MM.1S (cell line): ENCODE measurements around the gene ZNF277.

ENCODE experiments used
- DNase-seq: peaks from one replicate; pipeline ENCODE4 v3.0.0-alpha.2; 2015
- H2AFZ ChIP-seq: fragments of 300-600 bp; sonication (generic); 2 replicates; pipeline ENCODE4 v1.6.0; 2016; ENCODE audit warnings: antibody characterized with exemption, low read length
- H3F3A ChIP-seq: fragments of 300-600 bp; sonication (generic); 2 replicates; pipeline ENCODE4 v1.6.1; 2016; ENCODE audit warnings: mild to moderate bottlenecking, antibody characterized with exemption, low read length, moderate library complexity, mixed read lengths; ENCODE audit not compliant: insufficient read depth
- H3K27ac ChIP-seq: fragments of 300-600 bp; sonication (generic); 2 replicates; pipeline ENCODE4 v1.5.1; 2016; ENCODE audit warnings: mild to moderate bottlenecking, low read length
- H3K27me3 ChIP-seq: fragments of 300-600 bp; sonication (generic); replicated peaks from 2 replicates; pipeline ENCODE4 v1.6.0; 2016; ENCODE audit warnings: low read length; ENCODE audit not compliant: insufficient read depth
- H3K36me3 ChIP-seq: fragments of 300-600 bp; sonication (generic); replicated peaks from 2 replicates; pipeline ENCODE4 v1.6.1; 2016; ENCODE audit warnings: mild to moderate bottlenecking, low read length, mixed read lengths; ENCODE audit not compliant: insufficient read depth
- H3K4me1 ChIP-seq: fragments of 300-600 bp; sonication (generic); 2 replicates; pipeline ENCODE4 v1.6.1; 2016; ENCODE audit warnings: low read length, mixed read lengths
- H3K4me2 ChIP-seq: fragments of 300-600 bp; sonication (generic); 2 replicates; pipeline ENCODE4 v1.6.0; 2016; ENCODE audit warnings: low read depth, low read length
- H3K4me3 ChIP-seq: fragments of 300-600 bp; sonication (generic); 2 replicates; pipeline ENCODE4 v1.5.1; 2016; ENCODE audit warnings: low read length, mixed read lengths
- H3K79me2 ChIP-seq: fragments of 300-600 bp; sonication (generic); 2 replicates; pipeline ENCODE4 v1.6.1; 2016; ENCODE audit warnings: mixed run types, low read length, mixed read lengths
- H3K9ac ChIP-seq: fragments of 300-600 bp; sonication (generic); 2 replicates; pipeline ENCODE4 v1.6.1; 2016; ENCODE audit warnings: low read length, mixed read lengths
- H3K9me2 ChIP-seq: fragments of 300-600 bp; sonication (generic); replicated peaks from 2 replicates; pipeline ENCODE4 v1.6.1; 2016; ENCODE audit warnings: mild to moderate bottlenecking, low read length, mixed read lengths; ENCODE audit not compliant: insufficient read depth
- H3K9me3 ChIP-seq: fragments of 300-600 bp; sonication (generic); replicated peaks from 2 replicates; pipeline ENCODE4 v1.6.1; 2016; ENCODE audit warnings: mild to moderate bottlenecking, low read length, mixed read lengths; ENCODE audit not compliant: insufficient read depth
- H4K20me1 ChIP-seq: fragments of 300-600 bp; sonication (generic); 2 replicates; pipeline ENCODE4 v1.6.1; 2016; ENCODE audit warnings: mild to moderate bottlenecking, low read length, moderate library complexity, mixed read lengths; ENCODE audit not compliant: insufficient read depth
- EZH2 ChIP-seq: fragments of 300-600 bp; sonication (generic); optimal IDR thresholded peaks from 2 replicates; pipeline ENCODE3; 2017; ENCODE audit warnings: low read depth, mild to moderate bottlenecking, antibody characterized with exemption, low read length, mixed read lengths
- EZH2phosphoT487 ChIP-seq: fragments of 300-600 bp; sonication (generic); IDR thresholded peaks from 2 replicates; pipeline ENCODE4 v1.6.1; 2018; ENCODE audit warnings: antibody characterized with exemption, low read length
- TF ChIP-seq, protein P1 (sequence below): fragments of 300-600 bp; sonication (generic); IDR thresholded peaks from 2 replicates; pipeline ENCODE4 v1.5.1; 2016; ENCODE audit warnings: antibody characterized with exemption, low read length, mixed read lengths

Gene ZNF277

DNA sequence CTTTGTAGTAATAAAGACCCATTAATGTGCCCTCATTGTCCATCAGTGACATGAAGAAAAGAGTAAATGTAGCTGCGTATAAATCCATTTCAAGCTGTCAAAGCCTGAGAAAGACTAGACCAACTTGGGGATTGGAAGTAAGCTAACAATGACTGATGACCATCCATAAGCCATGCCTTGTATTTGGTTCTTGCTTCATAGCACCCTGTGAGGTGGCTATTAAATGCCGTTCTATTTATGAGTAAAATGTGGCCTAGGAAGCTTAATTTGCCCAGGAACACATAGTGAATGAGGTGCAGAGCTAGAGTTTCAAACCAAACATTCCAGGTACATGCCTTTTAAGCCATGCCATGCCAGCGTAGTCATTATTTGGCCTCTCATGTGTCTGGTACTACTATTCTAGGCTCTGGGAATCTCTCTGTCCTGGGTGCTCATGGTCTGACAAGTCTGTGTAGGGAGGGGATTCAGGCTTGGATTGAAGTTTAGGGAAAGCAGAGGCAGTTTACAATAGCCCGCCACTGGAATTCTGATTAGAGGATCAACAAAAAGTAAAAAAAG lies 92.1 kb downstream of the ZNF277 start:
- H4K20me1 ChIP-seq = no peaks in the 10 kb centered on the region
- no peaks in the 10 kb centered on the region for H3K27me3 ChIP-seq
- peaks cover 12% of the 10 kb centered on the region for H3K4me1 ChIP-seq
- H3K4me2 ChIP-seq = no peak overlapping the region
- no peak overlapping the region for H3K9ac ChIP-seq
- H3K79me2 ChIP-seq = no peaks in the 10 kb centered on the region
- no peak overlapping the region for H3K4me3 ChIP-seq
- no peak overlapping the region for H2AFZ ChIP-seq
- no peaks in the 10 kb centered on the region for H3F3A ChIP-seq
- no peaks in the 10 kb centered on the region for H3K9me2 ChIP-seq
- no peak for DNase-seq
- H3K36me3 ChIP-seq = no peaks in the 10 kb centered on the region
- no peaks in the 10 kb centered on the region for H3K9me3 ChIP-seq
- TF ChIP-seq EZH2phosphoT487 (no peak), EZH2 (no peak)
- TF ChIP-seq, protein P1, sequence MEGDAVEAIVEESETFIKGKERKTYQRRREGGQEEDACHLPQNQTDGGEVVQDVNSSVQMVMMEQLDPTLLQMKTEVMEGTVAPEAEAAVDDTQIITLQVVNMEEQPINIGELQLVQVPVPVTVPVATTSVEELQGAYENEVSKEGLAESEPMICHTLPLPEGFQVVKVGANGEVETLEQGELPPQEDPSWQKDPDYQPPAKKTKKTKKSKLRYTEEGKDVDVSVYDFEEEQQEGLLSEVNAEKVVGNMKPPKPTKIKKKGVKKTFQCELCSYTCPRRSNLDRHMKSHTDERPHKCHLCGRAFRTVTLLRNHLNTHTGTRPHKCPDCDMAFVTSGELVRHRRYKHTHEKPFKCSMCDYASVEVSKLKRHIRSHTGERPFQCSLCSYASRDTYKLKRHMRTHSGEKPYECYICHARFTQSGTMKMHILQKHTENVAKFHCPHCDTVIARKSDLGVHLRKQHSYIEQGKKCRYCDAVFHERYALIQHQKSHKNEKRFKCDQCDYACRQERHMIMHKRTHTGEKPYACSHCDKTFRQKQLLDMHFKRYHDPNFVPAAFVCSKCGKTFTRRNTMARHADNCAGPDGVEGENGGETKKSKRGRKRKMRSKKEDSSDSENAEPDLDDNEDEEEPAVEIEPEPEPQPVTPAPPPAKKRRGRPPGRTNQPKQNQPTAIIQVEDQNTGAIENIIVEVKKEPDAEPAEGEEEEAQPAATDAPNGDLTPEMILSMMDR = no peak
- no peak overlapping the region for H3K27ac ChIP-seq

DNA sequence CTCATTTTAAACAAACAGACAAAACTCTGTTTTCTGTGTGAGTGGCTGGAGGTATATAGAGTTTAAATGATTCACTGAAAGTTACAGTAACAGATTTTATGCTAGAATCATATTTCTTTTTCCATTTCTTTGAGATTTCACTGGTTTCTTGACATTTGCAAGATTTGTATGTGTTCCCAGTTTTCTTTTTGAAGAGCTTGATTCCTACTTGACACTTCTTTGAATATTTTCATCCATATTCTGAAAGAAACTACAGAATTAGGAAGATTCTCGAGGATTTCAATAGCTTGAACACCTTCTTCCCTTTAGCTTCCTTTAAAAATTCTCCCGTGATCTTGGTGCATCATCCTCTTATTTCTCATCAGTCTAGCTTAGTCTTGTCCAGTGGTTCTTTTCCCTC lies 93.6 kb downstream of the ZNF277 start:
- Histone ChIP-seq H3K9me3 (no peaks in the 10 kb centered on the region), H3K4me3 (no peak overlapping the region), H3F3A (no peaks in the 10 kb centered on the region), H3K9ac (no peak overlapping the region), H3K27ac (no peak overlapping the region), H3K9me2 (no peaks in the 10 kb centered on the region), H2AFZ (no peak overlapping the region), H3K27me3 (no peaks in the 10 kb centered on the region), H3K79me2 (no peaks in the 10 kb centered on the region), H3K4me1 (peaks cover 12% of the 10 kb centered on the region), H3K4me2 (no peak overlapping the region), H3K36me3 (no peaks in the 10 kb centered on the region), H4K20me1 (no peaks in the 10 kb centered on the region)
- TF ChIP-seq, protein P1 = no peak
- no peak for TF ChIP-seq EZH2
- no peak for TF ChIP-seq EZH2phosphoT487
- DNase-seq = no peak

DNA sequence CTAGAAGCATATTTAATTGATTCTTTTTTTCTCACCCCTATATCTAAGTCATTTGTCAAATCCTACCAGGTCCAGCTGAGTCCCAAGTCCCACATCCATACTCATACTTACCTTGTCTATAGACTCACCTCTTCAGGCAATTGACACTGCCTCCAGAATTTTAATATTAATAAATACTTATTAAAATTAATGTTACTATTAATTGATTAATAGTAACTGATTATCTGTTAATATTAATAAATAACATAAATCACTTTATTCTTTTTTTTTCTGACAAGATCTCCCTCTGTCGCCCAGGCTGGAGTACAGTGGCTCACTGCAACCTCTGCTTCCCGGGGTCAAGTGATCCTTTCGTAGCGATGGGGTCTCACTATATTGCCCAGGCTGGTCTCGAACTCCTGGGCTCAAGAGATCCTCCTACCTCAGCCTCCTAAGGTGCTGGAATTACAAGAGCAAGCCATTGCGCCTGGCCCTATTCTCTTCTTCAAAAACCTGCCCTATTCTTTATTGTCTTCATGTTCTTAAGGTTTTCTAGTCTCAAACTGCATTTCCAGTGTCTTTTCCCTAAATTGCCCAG lies 94.4 kb downstream of the ZNF277 start:
- Histone ChIP-seq H3K9ac (no peak overlapping the region), H3K9me2 (no peaks in the 10 kb centered on the region), H3K4me2 (no peak overlapping the region), H2AFZ (no peak overlapping the region), H3K4me1 (peaks cover 12% of the 10 kb centered on the region), H3K4me3 (no peak overlapping the region), H4K20me1 (no peaks in the 10 kb centered on the region), H3K79me2 (no peaks in the 10 kb centered on the region), H3K36me3 (no peaks in the 10 kb centered on the region), H3F3A (no peaks in the 10 kb centered on the region), H3K9me3 (no peaks in the 10 kb centered on the region), H3K27ac (no peak overlapping the region), H3K27me3 (no peaks in the 10 kb centered on the region)
- TF ChIP-seq, protein P1 = no peak
- TF ChIP-seq EZH2 (no peak), EZH2phosphoT487 (no peak)
- no peak for DNase-seq
